ENCODE measurements around the gene FSTL4.

GRCh38 chr5:133613184-133613583 lies 843 bp upstream of the FSTL4 start:
- TF ChIP-seq, protein P1, sequence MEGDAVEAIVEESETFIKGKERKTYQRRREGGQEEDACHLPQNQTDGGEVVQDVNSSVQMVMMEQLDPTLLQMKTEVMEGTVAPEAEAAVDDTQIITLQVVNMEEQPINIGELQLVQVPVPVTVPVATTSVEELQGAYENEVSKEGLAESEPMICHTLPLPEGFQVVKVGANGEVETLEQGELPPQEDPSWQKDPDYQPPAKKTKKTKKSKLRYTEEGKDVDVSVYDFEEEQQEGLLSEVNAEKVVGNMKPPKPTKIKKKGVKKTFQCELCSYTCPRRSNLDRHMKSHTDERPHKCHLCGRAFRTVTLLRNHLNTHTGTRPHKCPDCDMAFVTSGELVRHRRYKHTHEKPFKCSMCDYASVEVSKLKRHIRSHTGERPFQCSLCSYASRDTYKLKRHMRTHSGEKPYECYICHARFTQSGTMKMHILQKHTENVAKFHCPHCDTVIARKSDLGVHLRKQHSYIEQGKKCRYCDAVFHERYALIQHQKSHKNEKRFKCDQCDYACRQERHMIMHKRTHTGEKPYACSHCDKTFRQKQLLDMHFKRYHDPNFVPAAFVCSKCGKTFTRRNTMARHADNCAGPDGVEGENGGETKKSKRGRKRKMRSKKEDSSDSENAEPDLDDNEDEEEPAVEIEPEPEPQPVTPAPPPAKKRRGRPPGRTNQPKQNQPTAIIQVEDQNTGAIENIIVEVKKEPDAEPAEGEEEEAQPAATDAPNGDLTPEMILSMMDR (IDR thresholded peaks at IDR 0.05), result no peak
- no peak for TF ChIP-seq EZH2 (IDR thresholded peaks at IDR 0.05; ENCODE audit: borderline replicate concordance, insufficient read depth, low read depth, low read length, poor library complexity, severe bottlenecking)

Measured in B cell (primary cell).